ENCODE measurements around the gene NCAPG2.

GRCh38 chr7:158584407-158584806, 120.2 kb downstream of the NCAPG2 start:
- TF ChIP-seq CTCF (IDR thresholded peaks at IDR 0.05) (no peak), POLR2A (IDR thresholded peaks at IDR 0.05) (no peak)
